H1 (cell line): ENCODE measurements around the gene DPYD. TPM values are rescaled to one million over a fixed set of nuclear protein-coding genes. Genes with fewer than 3 reads are reported as not detected.

Source experiments
- CTCF ChIA-PET: fragments of 300-600 bp; sonication (Branson Sonifier 250); formaldehyde crosslinking; loops from one replicate; lab custom pipeline; 2021; ENCODE audit not compliant: partially characterized antibody; lab: Charles Lee
- POLR2A ChIA-PET: fragments of 300-600 bp; sonication (Branson Sonifier 250); formaldehyde crosslinking; loops from one replicate; lab custom pipeline; 2021; ENCODE audit warnings: inconsistent platforms; ENCODE audit not compliant: partially characterized antibody; lab: Charles Lee
- DNase-seq, 2 experiments: peaks; one replicate each; pipeline versions ENCODE4 v3.0.0 to v3.0.0-alpha.2; 2010 to 2022; ENCODE audit warnings: low spot score in 2 of 2, low read depth in 1 of 2, mixed read lengths in 1 of 2
- FAIRE-seq: peaks from 2 replicates; lab custom pipeline; 2011; peaks lifted over from hg19 to GRCh38; lab: Jason Lieb, UNC
- H2AFZ ChIP-seq: 2 replicates; pipeline ENCODE4 v1.8.1; 2012; ENCODE audit warnings: low read length, inconsistent platforms
- H2AK5ac ChIP-seq: 2 replicates; pipeline ENCODE4 v1.6.1; 2013; ENCODE audit warnings: low read depth, low read length
- H2BK120ac ChIP-seq: replicated peaks from 2 replicates; pipeline ENCODE3; 2013; ENCODE audit warnings: low read depth, low read length, inconsistent platforms
- H2BK12ac ChIP-seq: 2 replicates; pipeline ENCODE4 v1.6.1; 2013; ENCODE audit warnings: low read depth, low read length
- H2BK15ac ChIP-seq: 2 replicates; pipeline ENCODE4 v1.6.1; 2013; ENCODE audit warnings: low read length
- H2BK20ac ChIP-seq: 2 replicates; pipeline ENCODE4 v1.6.1; 2013; ENCODE audit warnings: low read length
- H2BK5ac ChIP-seq: 2 replicates; pipeline ENCODE4 v1.6.1; 2013; ENCODE audit warnings: low read depth, low read length
- H3K14ac ChIP-seq: 2 replicates; pipeline ENCODE4 v1.6.1; 2013; ENCODE audit warnings: inconsistent platforms; ENCODE audit not compliant: insufficient read length
- H3K18ac ChIP-seq: 2 replicates; pipeline ENCODE4 v1.6.1; 2013; ENCODE audit warnings: low read length; ENCODE audit errors: extremely low read depth
- H3K23ac ChIP-seq: 2 replicates; pipeline ENCODE4 v1.6.1; 2013; ENCODE audit warnings: inconsistent platforms; ENCODE audit not compliant: insufficient read length
- H3K23me2 ChIP-seq: 2 replicates; pipeline ENCODE4 v1.6.1; 2013; ENCODE audit warnings: low read depth, low read length
- H3K27ac ChIP-seq: 2 replicates; pipeline ENCODE4 v1.6.1; 2011; ENCODE audit warnings: low read depth, low read length, inconsistent platforms
- H3K27me3 ChIP-seq, 4 experiments: replicated peaks in 1 of 4; 1 replicate in 1 of 4; 2 replicates in 3 of 4; pipeline versions ENCODE4 v1.6.1 to v1.8.1; 2011 to 2013; ENCODE audit warnings: low read length in 3 of 4, mild to moderate bottlenecking in 3 of 4, inconsistent platforms in 2 of 4, mixed read lengths in 2 of 4, moderate library complexity in 1 of 4; ENCODE audit not compliant: control insufficient read depth in 3 of 4, insufficient read depth in 3 of 4; ENCODE audit errors: extremely low read depth in 1 of 4
- H3K36me3 ChIP-seq, 4 experiments: 2 replicates each; pipeline versions ENCODE4 v1.6.1 to v1.8.1; 2011 to 2013; ENCODE audit warnings: mild to moderate bottlenecking in 4 of 4, low read length in 3 of 4, moderate library complexity in 2 of 4, control low read depth in 1 of 4, inconsistent platforms in 1 of 4; ENCODE audit not compliant: insufficient read depth in 4 of 4, control insufficient read depth in 2 of 4
- H3K4ac ChIP-seq: replicated peaks from 2 replicates; pipeline ENCODE3; 2013; ENCODE audit warnings: low read length, low read depth, mixed read lengths, inconsistent platforms; ENCODE audit not compliant: insufficient read length
- H3K4me1 ChIP-seq, 4 experiments: replicated peaks in 1 of 4; 1 replicate in 1 of 4; 2 replicates in 3 of 4; pipeline versions ENCODE4 v1.6.1 to v1.8.1; 2011 to 2013; ENCODE audit warnings: low read length in 3 of 4, inconsistent platforms in 2 of 4, mixed read lengths in 1 of 4; ENCODE audit not compliant: insufficient read depth in 4 of 4, control insufficient read depth in 3 of 4
- H3K4me2 ChIP-seq, 2 experiments: 2 replicates each; pipeline versions ENCODE4 v1.6.1 to v1.8.1; 2011 to 2013; ENCODE audit warnings: low read depth in 2 of 2, low read length in 2 of 2, control low read depth in 1 of 2, inconsistent platforms in 1 of 2, mild to moderate bottlenecking in 1 of 2; ENCODE audit not compliant: insufficient read depth in 1 of 2
- H3K4me3 ChIP-seq, 4 experiments: fragments of 200-600, 300-600 bp in 1 of 4; sonication (generic), shearing (Covaris generic), sonication (Bioruptor Twin) in 1 of 4; 2 replicates each; pipeline versions ENCODE4 v1.5.1 to v1.8.1; 2011 to 2016; ENCODE audit warnings: low read length in 4 of 4, low read depth in 3 of 4, control low read depth in 2 of 4, inconsistent platforms in 2 of 4, mild to moderate bottlenecking in 2 of 4, mixed read lengths in 1 of 4, moderate library complexity in 1 of 4; ENCODE audit not compliant: insufficient read depth in 2 of 4; ENCODE audit errors: extremely low read depth in 1 of 4
- H3K56ac ChIP-seq: replicated peaks from 2 replicates; pipeline ENCODE3; 2013; ENCODE audit warnings: low read depth, mild to moderate bottlenecking, mixed read lengths, low read length, inconsistent platforms; ENCODE audit not compliant: insufficient read length
- H3K79me1 ChIP-seq: 2 replicates; pipeline ENCODE4 v1.6.1; 2013; ENCODE audit warnings: low read depth, low read length, control low read depth
- H3K79me2 ChIP-seq, 2 experiments: 2 replicates each; pipeline versions ENCODE4 v1.6.1 to v1.8.1; 2012 to 2013; ENCODE audit warnings: low read length in 2 of 2, mild to moderate bottlenecking in 2 of 2, inconsistent platforms in 1 of 2; ENCODE audit not compliant: insufficient read depth in 2 of 2, control insufficient read depth in 1 of 2
- H3K9ac ChIP-seq, 4 experiments: replicated peaks in 1 of 4; 1 replicate in 1 of 4; 2 replicates in 3 of 4; pipeline versions ENCODE4 v1.6.1 to v1.8.1; 2011 to 2013; ENCODE audit warnings: low read depth in 3 of 4, low read length in 3 of 4, control low read depth in 2 of 4, mild to moderate bottlenecking in 2 of 4, moderate library complexity in 2 of 4, inconsistent platforms in 1 of 4; ENCODE audit errors: extremely low read depth in 1 of 4
- H3K9me3 ChIP-seq, 2 experiments: 2 replicates each; pipeline versions ENCODE4 v1.6.1 to v1.8.1; 2012 to 2013; ENCODE audit warnings: mild to moderate bottlenecking in 2 of 2, moderate library complexity in 2 of 2, control low read depth in 1 of 2, inconsistent platforms in 1 of 2, low read depth in 1 of 2, low read length in 1 of 2, mixed read lengths in 1 of 2; ENCODE audit not compliant: insufficient read depth in 2 of 2
- H4K20me1 ChIP-seq, 2 experiments: replicated peaks in 1 of 2; 2 replicates each; pipeline versions ENCODE3 to v1.8.1; 2011 to 2013; ENCODE audit warnings: inconsistent platforms in 2 of 2, low read length in 2 of 2, mild to moderate bottlenecking in 1 of 2; ENCODE audit not compliant: insufficient read depth in 2 of 2, control insufficient read depth in 1 of 2
- H4K5ac ChIP-seq: 2 replicates; pipeline ENCODE4 v1.6.1; 2013; ENCODE audit warnings: low read length, low read depth, mixed read lengths, inconsistent platforms; ENCODE audit not compliant: insufficient read length
- H4K8ac ChIP-seq: 2 replicates; pipeline ENCODE4 v1.8.0; 2013; ENCODE audit warnings: mild to moderate bottlenecking, moderate library complexity, low read length, inconsistent platforms; ENCODE audit not compliant: insufficient read depth; ENCODE audit errors: extremely low read depth
- H4K91ac ChIP-seq: replicated peaks from 2 replicates; pipeline ENCODE3; 2013; ENCODE audit warnings: low read length, mixed read lengths, inconsistent platforms; ENCODE audit not compliant: insufficient read length
- WGBS, 2 experiments: shearing (Covaris generic) in 1 of 2; methylation state at CpG; one replicate each; pipeline versions ENCODE4 v1.1.6 to v1.1.7; 2013 to 2015; ENCODE audit warnings: low lambda C conversion rate in 2 of 2, mixed read lengths in 2 of 2, inconsistent platforms in 1 of 2, low coverage in 1 of 2, missing lambda C conversion rate in 1 of 2; ENCODE audit not compliant: insufficient replicate concordance in 2 of 2, insufficient coverage in 1 of 2, insufficient read length in 1 of 2; ENCODE audit errors: extremely low coverage in 1 of 2, missing lambda C conversion rate in 1 of 2; 5-methylcytosine and 5-hydroxymethylcytosine counted together
- polyA plus RNA-seq, 7 experiments: library from polyadenylated mRNA; depleted of rRNA in 3 of 7; stranded (reverse) in 5 of 7; unstranded in 2 of 7; fragments of >200 nt in 5 of 7; fragments of 200-250 nt in 2 of 7; gene quantifications; 1 replicate in 5 of 7; 2 replicates in 1 of 7; 4 replicates in 1 of 7; pipeline versions ENCODE4 v1.2.1 to v1.2.3, GENCODE V29; 2011 to 2013; ENCODE audit warnings: missing spikeins in 2 of 7, mixed read lengths in 2 of 7
- total RNA-seq: library from RNA; stranded (reverse); fragmentation: NEBNext Ultra II Directional; extraction: Animal tissue kit (Norgen Biotek cat#: 25700); gene quantifications from 2 replicates; pipeline ENCODE4 v1.2.1, GENCODE V29; 2021
- TF ChIP-seq, protein P1 (sequence below): fragments of 300-600 bp; sonication (generic); IDR thresholded peaks from 2 replicates; pipeline ENCODE4 v1.7.1; 2012; ENCODE audit warnings: low read length, moderate library complexity, mild to moderate bottlenecking, inconsistent platforms; ENCODE audit not compliant: insufficient replicate concordance

The DPYD gene
- total and polyA plus RNA-seq, 2 of the 8 experiments (the other 6 are each of a cell fraction or from before 2014, with no cell fraction given): 0.29 to 0.73 TPM

GRCh38 chr1:97824624-97825023, 96.2 kb downstream of the DPYD start:
- no peaks in the 10 kb centered on the region for H4K20me1 ChIP-seq
- no peak overlapping the region for H3K27ac ChIP-seq
- no peak overlapping the region for H3K23ac ChIP-seq
- no peak overlapping the region for H3K9ac ChIP-seq
- H4K5ac ChIP-seq: no peak overlapping the region
- H3K27me3 ChIP-seq: no peaks in the 10 kb centered on the region
- H2AFZ ChIP-seq: no peak overlapping the region
- no peak overlapping the region for H3K56ac ChIP-seq
- H2BK120ac ChIP-seq: no peak overlapping the region
- H3K9me3 ChIP-seq: no peaks in the 10 kb centered on the region
- H4K8ac ChIP-seq: no peak overlapping the region
- H2BK20ac ChIP-seq: no peak overlapping the region
- no peaks in the 10 kb centered on the region; the same call in 1 of the 2 replicates for H3K23me2 ChIP-seq
- no peak overlapping the region for H3K4ac ChIP-seq
- no peak overlapping the region for H3K4me2 ChIP-seq
- no peak overlapping the region for H3K14ac ChIP-seq
- no peak overlapping the region for H3K4me3 ChIP-seq
- no peak overlapping the region for H4K91ac ChIP-seq
- no peak for DNase-seq
- ChIA-PET CTCF (no interaction called here), POLR2A (no interaction called here)
- no peaks in the 10 kb centered on the region for H3K36me3 ChIP-seq
- no peak overlapping the region for H2BK12ac ChIP-seq
- 81% methylated on average over 5 of the region's 5 CpGs; no CpG with 5 or more reads in 1 of the 2 experiments for whole genome bisulfite sequencing, 2 experiments
- H3K79me1 ChIP-seq: no peaks in the 10 kb centered on the region
- H2AK5ac ChIP-seq: no peak overlapping the region
- H2BK5ac ChIP-seq: no peak overlapping the region
- H2BK15ac ChIP-seq: no peak overlapping the region
- no peak for FAIRE-seq
- H3K79me2 ChIP-seq: no peaks in the 10 kb centered on the region
- H3K18ac ChIP-seq: no peak overlapping the region
- H3K4me1 ChIP-seq: no peaks in the 10 kb centered on the region
- TF ChIP-seq, protein P1, sequence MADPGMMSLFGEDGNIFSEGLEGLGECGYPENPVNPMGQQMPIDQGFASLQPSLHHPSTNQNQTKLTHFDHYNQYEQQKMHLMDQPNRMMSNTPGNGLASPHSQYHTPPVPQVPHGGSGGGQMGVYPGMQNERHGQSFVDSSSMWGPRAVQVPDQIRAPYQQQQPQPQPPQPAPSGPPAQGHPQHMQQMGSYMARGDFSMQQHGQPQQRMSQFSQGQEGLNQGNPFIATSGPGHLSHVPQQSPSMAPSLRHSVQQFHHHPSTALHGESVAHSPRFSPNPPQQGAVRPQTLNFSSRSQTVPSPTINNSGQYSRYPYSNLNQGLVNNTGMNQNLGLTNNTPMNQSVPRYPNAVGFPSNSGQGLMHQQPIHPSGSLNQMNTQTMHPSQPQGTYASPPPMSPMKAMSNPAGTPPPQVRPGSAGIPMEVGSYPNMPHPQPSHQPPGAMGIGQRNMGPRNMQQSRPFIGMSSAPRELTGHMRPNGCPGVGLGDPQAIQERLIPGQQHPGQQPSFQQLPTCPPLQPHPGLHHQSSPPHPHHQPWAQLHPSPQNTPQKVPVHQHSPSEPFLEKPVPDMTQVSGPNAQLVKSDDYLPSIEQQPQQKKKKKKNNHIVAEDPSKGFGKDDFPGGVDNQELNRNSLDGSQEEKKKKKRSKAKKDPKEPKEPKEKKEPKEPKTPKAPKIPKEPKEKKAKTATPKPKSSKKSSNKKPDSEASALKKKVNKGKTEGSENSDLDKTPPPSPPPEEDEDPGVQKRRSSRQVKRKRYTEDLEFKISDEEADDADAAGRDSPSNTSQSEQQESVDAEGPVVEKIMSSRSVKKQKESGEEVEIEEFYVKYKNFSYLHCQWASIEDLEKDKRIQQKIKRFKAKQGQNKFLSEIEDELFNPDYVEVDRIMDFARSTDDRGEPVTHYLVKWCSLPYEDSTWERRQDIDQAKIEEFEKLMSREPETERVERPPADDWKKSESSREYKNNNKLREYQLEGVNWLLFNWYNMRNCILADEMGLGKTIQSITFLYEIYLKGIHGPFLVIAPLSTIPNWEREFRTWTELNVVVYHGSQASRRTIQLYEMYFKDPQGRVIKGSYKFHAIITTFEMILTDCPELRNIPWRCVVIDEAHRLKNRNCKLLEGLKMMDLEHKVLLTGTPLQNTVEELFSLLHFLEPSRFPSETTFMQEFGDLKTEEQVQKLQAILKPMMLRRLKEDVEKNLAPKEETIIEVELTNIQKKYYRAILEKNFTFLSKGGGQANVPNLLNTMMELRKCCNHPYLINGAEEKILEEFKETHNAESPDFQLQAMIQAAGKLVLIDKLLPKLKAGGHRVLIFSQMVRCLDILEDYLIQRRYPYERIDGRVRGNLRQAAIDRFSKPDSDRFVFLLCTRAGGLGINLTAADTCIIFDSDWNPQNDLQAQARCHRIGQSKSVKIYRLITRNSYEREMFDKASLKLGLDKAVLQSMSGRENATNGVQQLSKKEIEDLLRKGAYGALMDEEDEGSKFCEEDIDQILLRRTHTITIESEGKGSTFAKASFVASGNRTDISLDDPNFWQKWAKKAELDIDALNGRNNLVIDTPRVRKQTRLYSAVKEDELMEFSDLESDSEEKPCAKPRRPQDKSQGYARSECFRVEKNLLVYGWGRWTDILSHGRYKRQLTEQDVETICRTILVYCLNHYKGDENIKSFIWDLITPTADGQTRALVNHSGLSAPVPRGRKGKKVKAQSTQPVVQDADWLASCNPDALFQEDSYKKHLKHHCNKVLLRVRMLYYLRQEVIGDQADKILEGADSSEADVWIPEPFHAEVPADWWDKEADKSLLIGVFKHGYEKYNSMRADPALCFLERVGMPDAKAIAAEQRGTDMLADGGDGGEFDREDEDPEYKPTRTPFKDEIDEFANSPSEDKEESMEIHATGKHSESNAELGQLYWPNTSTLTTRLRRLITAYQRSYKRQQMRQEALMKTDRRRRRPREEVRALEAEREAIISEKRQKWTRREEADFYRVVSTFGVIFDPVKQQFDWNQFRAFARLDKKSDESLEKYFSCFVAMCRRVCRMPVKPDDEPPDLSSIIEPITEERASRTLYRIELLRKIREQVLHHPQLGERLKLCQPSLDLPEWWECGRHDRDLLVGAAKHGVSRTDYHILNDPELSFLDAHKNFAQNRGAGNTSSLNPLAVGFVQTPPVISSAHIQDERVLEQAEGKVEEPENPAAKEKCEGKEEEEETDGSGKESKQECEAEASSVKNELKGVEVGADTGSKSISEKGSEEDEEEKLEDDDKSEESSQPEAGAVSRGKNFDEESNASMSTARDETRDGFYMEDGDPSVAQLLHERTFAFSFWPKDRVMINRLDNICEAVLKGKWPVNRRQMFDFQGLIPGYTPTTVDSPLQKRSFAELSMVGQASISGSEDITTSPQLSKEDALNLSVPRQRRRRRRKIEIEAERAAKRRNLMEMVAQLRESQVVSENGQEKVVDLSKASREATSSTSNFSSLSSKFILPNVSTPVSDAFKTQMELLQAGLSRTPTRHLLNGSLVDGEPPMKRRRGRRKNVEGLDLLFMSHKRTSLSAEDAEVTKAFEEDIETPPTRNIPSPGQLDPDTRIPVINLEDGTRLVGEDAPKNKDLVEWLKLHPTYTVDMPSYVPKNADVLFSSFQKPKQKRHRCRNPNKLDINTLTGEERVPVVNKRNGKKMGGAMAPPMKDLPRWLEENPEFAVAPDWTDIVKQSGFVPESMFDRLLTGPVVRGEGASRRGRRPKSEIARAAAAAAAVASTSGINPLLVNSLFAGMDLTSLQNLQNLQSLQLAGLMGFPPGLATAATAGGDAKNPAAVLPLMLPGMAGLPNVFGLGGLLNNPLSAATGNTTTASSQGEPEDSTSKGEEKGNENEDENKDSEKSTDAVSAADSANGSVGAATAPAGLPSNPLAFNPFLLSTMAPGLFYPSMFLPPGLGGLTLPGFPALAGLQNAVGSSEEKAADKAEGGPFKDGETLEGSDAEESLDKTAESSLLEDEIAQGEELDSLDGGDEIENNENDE: no peak
